ENCODE measurements around the gene OS9.

The OS9 gene

DNA sequence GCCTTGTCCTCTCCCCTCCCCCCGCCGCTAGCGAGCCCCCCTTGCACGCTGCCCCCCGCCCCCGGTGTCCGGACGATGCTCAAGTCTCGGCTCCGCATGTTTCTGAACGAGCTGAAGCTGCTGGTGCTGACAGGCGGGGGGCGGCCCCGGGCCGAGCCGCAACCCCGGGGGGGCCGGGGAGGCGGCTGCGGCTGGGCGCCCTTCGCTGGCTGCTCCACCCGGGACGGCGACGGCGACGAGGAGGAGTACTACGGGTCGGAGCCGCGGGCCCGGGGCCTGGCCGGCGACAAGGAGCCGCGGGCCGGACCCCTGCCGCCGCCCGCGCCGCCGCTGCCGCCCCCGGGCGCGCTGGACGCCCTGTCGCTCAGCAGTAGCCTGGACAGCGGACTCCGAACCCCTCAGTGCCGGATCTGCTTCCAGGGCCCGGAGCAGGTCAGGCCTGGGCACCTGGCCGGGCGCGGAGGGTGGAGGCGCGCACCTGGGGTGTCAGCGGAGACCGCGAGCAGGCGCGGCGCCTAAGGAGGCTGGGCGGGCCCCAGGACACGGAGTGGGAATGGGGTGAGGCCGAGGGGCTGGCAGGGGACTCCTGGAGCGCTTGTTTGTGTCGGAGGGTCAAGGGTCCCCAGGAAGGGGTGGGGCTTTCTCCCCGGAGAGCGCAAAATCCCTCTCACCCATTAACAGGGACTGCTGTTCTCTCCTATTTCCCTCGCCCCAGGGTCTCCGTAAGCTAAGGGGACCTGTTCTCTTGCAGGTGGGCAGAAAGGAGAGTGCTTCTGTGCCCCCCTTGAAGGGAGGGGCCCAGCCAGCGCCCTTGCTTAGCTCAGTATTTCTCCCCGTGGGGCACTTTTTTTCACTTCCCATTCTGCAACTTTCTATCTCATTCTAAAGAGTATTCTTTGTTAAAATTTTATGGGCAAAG, 61.8 kb downstream of the OS9 start:
- TF ChIP-seq ZNF274 (IDR thresholded peaks at IDR 0.05; ENCODE audit: low read depth, low read length) = no peak
- peak overlapping the region; percentile 86 for H3K4me3 ChIP-seq (ENCODE audit: low read length)

- no peak for TF ChIP-seq ZNF274 (IDR thresholded peaks at IDR 0.05; ENCODE audit: low read depth, low read length)
- H3K4me3 ChIP-seq (ENCODE audit: low read length) = peak overlapping the region; percentile 86
Observed at GRCh38 chr12:57756406-57757341, 62.7 kb downstream of the OS9 start.

DNA sequence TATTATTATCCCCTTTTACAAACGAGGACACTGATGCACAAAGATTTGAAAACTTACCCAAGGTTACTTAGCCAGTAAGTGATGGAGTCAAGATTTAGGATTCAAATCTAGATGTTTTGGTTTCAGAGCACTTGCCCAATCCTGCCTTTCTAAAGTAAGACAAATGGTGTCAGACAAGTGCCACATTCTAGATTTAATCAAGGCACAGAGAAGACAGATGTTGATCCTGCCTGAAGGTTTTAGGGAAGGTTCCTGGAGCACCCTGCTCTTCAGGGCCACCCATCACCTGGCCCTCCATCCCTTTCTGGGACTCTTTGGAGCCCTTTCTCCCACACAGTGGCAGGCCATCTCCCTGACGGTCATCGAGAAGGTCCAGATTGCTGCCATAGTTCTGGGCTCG, 63.8 kb downstream of the OS9 start:
- no peak overlapping the region for H3K4me3 ChIP-seq (ENCODE audit: low read length)
- TF ChIP-seq ZNF274 (IDR thresholded peaks at IDR 0.05; ENCODE audit: low read depth, low read length) = no peak

- H3K4me3 ChIP-seq (ENCODE audit: low read length) = no peak overlapping the region
- no peak for TF ChIP-seq ZNF274 (IDR thresholded peaks at IDR 0.05; ENCODE audit: low read depth, low read length)
Observed at GRCh38 chr12:57758552-57759359, 64.8 kb downstream of the OS9 start.

GRCh38 chr12:57759360-57759980, 65.5 kb downstream of the OS9 start:
- H3K4me3 ChIP-seq (ENCODE audit: low read length) = no peak overlapping the region
- no peak for TF ChIP-seq ZNF274 (IDR thresholded peaks at IDR 0.05; ENCODE audit: low read depth, low read length)

DNA sequence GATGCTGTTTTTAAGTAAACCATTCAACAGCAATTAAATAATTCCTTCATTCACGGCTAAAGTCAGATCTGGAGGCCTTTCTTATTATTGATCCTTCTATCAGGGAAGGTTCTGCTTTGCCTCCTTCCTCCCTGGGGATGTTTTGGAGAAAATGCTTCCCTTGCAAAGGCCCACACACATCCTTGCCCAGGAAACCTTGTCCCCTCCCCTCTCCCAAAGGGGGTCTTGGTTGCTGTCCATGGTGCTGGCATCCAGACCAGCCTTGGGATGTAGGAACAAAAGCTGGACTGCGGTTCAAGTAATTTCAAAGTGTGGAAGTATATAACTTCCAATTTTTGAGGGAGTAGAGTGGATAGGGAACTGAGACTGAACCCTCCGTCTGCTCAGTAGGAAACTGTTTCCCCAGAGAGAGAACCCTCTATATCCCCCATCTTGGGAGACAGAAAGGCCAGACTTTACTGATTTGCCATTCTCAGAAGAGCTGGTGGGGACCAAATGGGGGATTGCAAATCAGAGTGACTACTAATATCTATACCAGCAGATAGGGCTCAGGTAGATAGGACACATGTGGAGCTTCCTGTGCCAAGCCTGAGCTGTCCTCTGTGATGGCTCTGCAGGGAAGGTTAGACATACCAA, 66.5 kb downstream of the OS9 start:
- TF ChIP-seq ZNF274 (IDR thresholded peaks at IDR 0.05; ENCODE audit: low read depth, low read length) = no peak
- no peak overlapping the region for H3K4me3 ChIP-seq (ENCODE audit: low read length)

DNA sequence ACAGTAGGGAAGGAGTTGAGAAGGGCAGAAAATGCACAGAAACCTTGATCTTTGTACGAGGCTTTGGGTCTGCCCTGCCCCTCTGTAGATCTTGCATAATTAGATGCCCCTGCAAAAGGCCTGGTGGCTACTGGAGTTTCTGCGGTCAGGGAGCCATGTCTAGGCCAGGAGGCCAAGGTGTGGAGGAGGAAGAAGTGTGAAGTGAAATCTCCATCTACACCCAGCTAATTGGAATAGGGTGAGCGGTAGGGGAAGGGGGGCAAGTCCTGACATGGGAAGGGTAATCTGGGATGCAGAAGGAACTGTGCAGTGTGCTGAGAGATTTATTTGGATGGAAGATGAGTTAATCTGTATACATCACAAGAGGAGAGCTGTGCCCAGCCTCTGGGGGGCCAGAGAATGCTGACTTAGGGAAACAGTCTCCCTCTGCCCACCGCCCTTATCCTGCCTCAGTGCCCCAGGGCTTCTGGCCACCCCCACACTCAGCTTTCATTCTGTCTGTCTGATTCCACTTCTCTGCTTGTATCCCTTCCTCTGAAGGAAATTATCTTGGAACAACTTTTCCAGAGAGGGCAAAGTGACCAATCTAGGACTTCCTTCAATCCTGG, 67.6 kb downstream of the OS9 start:
- H3K4me3 ChIP-seq (ENCODE audit: low read length) = no peak overlapping the region
- TF ChIP-seq ZNF274 (IDR thresholded peaks at IDR 0.05; ENCODE audit: low read depth, low read length) = no peak

DNA sequence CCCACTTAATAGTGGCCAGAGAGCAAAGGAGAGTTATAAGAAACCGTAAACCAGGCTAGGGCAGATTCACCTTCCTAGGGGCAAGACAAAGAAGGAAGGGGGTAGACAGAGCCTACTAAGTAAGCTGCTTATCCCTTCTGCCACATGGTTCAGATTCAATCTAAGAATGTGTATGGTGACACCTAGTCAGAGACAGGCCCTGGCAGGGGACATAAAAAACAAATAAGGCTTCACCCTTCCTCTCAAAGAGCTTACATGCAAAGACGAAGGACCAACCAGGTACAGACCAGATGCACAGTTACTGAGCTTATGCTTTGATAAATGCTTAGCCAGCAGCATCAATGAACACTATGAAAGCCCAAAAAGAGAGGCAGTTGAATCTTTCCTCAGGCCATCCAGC, 68.5 kb downstream of the OS9 start:
- H3K4me3 ChIP-seq (ENCODE audit: low read length) = no peak overlapping the region
- TF ChIP-seq ZNF274 (IDR thresholded peaks at IDR 0.05; ENCODE audit: low read depth, low read length) = no peak

DNA sequence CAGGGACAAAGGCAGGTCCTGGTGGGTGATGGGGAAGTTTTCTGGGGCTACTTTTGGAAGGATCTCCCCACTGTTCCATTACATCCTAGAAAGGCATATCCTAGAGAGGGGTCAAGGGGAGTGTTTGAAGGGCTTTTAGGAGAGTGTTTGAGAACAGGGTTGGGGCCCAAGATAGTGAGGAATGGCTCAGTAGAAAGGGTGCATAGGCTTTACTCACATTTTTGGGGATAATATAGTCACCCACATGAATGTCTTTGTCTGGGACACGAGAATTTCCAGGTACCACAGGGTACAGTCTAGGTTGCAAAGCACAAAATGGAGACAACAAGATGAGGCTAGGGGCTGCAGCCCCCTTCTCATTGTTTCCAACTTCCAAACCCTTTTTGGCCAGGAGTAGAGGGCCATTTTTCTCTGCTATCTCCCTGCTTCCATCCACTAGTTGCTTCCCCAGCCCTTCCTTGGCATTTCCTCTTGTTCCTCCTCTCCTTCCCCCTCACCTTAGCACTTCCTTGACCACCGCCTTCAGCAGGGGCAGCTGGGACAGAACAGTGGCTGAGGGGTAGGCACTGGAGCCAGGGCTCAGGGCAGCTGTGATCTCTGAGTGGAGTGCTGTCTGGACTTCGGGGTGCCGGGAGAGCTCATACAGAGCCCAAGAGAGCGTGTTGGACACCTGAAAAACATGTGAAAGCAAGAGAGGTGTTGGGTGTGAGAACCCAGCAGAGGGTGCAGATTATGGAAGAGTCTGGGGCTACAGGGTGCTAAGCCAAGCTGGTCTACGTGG, 70.1 kb downstream of the OS9 start:
- H3K4me3 ChIP-seq (ENCODE audit: low read length) = no peak overlapping the region
- no peak for TF ChIP-seq ZNF274 (IDR thresholded peaks at IDR 0.05; ENCODE audit: low read depth, low read length)

DNA sequence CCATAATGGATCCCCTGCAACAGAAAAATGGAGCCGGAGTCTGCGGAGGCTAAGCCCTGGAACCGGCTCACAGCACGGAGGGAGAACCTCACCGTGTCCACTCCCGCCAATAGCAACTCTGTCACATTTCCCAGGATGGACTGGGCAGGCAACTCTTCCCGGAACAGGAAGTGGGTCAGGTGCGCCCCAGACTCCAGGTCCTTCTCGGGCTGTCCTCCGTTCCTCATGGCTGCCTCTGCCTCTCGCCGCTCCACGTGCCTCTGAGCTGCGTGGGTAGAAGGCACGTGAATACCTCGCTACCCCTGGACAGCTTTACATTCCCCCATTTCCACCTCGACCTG, 70.7 kb downstream of the OS9 start:
- TF ChIP-seq ZNF274 (IDR thresholded peaks at IDR 0.05; ENCODE audit: low read depth, low read length) = no peak
- peak overlapping the region; percentile 9; the same call in 1 of the 2 replicates for H3K4me3 ChIP-seq (ENCODE audit: low read length)

DNA sequence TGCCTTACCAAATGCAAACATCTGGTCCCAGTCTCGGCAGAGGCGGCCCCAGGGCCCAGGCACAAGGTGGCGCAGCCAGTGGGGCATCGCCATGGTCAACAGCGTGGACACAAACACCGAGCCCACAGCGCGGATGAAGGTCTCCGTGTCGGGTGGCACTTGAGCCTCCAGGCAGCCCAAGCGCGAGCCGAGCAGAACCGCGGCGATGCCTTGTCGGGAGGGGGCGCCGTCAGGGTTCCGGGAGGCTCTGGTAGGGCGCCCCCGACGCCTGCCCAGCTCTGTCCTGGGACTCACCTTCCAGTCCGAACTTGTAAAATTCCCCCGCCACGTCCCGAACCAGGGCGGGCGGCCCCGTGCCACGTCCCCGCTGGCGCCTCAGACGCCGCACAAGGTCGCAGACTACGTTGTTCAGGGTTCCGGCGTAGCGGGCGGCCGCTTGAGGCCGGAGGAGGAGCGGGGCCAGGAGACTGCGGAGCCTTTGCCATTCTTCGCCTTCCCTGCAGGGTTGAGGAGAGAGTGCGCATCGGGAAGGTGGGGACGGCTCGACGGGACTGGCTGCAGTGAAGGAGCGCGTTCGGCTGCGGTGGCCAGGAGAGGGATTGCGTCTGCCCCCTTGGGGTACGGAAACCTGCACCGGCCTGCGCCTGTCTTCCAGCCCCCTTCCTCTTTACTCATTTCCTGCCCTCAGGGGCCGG, 71.2 kb downstream of the OS9 start:
- H3K4me3 ChIP-seq (ENCODE audit: low read length) = peak overlapping the region; percentile 9; the same call in 1 of the 2 replicates
- TF ChIP-seq ZNF274 (IDR thresholded peaks at IDR 0.05; ENCODE audit: low read depth, low read length) = no peak

All from GM08714 (cell line).